Measurements from ENCODE around the gene CACNG7. TPM values are rescaled to one million over a fixed set of nuclear protein-coding genes. Genes with fewer than 3 reads are reported as not detected.

CACNG7 gene
- total RNA-seq, 6 experiments from 2014 or later, result 0.38 to 1.2 (median 0.70) TPM

DNA sequence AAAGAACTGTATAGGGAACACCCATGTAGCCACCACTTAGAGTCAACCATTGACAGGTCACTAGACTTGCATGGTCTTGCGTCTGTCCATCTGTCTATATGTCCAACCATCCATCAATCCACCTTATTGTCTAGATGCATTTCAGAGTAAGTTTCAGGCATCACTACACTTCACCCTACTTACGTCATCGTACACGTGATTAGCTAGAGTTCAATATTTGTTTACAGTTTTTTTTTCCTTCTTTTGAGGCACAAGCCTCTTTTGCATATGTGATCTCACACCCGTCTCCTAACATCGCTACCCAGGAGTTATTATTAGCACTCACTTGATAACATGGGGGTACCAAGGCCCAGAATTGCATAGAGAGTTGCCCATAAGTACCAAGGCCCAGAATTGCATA is 6.9 kb downstream of the CACNG7 start:
- H3K27me3 Mint-ChIP-seq (ENCODE audit: insufficient read depth), result peaks cover 11% of the 10 kb centered on the region
- no peaks in the 10 kb centered on the region for H3K4me1 Mint-ChIP-seq (ENCODE audit: low read depth)
- H3K27ac Mint-ChIP-seq, result no peak overlapping the region
- no peaks in the 10 kb centered on the region for H3K36me3 Mint-ChIP-seq (ENCODE audit: low read depth)
- no peaks in the 10 kb centered on the region for H3K9me3 Mint-ChIP-seq
- TF ChIP-seq, protein P1, sequence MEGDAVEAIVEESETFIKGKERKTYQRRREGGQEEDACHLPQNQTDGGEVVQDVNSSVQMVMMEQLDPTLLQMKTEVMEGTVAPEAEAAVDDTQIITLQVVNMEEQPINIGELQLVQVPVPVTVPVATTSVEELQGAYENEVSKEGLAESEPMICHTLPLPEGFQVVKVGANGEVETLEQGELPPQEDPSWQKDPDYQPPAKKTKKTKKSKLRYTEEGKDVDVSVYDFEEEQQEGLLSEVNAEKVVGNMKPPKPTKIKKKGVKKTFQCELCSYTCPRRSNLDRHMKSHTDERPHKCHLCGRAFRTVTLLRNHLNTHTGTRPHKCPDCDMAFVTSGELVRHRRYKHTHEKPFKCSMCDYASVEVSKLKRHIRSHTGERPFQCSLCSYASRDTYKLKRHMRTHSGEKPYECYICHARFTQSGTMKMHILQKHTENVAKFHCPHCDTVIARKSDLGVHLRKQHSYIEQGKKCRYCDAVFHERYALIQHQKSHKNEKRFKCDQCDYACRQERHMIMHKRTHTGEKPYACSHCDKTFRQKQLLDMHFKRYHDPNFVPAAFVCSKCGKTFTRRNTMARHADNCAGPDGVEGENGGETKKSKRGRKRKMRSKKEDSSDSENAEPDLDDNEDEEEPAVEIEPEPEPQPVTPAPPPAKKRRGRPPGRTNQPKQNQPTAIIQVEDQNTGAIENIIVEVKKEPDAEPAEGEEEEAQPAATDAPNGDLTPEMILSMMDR (IDR thresholded peaks at IDR 0.05), result no peak
- H3K4me3 Mint-ChIP-seq, result no peak overlapping the region
- DNase-seq, result no peak

DNA sequence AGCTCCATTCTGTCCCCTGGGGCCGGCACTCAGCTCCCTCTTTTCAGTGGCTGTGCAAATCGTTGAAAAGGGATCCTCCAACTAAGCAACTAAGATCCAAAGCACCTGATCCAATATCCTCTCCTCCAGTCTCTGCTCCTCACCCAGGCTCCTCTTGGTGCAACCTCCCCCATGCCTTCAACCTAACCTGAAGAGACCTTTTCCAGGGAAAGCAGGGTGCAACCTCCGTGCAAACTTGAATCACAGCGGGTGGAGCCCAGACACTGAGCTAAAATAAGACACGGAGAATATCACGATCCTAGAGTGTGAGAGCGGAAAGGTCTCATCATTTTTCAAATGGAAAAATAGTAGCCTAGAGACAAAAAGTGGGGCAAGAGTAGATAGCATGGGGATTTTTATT is 8.3 kb downstream of the CACNG7 start:
- no peak overlapping the region for H3K27ac Mint-ChIP-seq
- no peaks in the 10 kb centered on the region for H3K4me1 Mint-ChIP-seq (ENCODE audit: low read depth)
- no peaks in the 10 kb centered on the region for H3K36me3 Mint-ChIP-seq (ENCODE audit: low read depth)

DNA sequence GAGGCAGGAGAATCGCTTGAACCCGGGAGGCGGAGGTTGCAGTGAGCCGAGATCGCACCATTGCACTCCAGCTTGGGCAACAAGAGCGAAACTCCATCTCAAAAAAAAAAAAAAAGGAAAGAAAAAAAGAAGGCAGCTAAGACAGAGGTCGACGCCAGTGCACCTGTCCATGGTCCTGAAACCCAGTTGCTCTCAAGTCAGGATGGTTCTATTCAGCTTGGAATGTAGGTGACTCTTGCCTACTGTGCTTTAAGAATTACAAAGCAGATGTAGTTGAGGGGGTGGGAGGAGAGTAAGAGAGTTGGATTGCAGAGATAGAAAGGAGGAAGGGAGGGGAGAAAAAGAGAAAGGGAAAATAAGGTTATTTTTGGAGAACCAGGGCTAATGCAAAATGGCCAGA is 18.7 kb downstream of the CACNG7 start:
- H3K27me3 Mint-ChIP-seq (ENCODE audit: insufficient read depth), result peaks cover 10% of the 10 kb centered on the region
- H3K27ac Mint-ChIP-seq, result no peak overlapping the region
- DNase-seq, result peak; percentile 48
- H3K9me3 Mint-ChIP-seq, result no peaks in the 10 kb centered on the region
- H3K4me3 Mint-ChIP-seq, result no peak overlapping the region
- peaks cover 4% of the 10 kb centered on the region; the same call in 1 of the 2 replicates for H3K36me3 Mint-ChIP-seq (ENCODE audit: low read depth)
- TF ChIP-seq, protein P1 (IDR thresholded peaks at IDR 0.05), result no peak
- H3K4me1 Mint-ChIP-seq (ENCODE audit: low read depth), result no peaks in the 10 kb centered on the region

More for the DNA sequence above, 8.3 kb downstream of the CACNG7 start:
- Mint-ChIP-seq H3K9me3 (no peaks in the 10 kb centered on the region), H3K27me3 (ENCODE audit: insufficient read depth) (peaks cover 6% of the 10 kb centered on the region), H3K4me3 (no peak overlapping the region)
- TF ChIP-seq, protein P1 (IDR thresholded peaks at IDR 0.05), result no peak
- DNase-seq, result no peak

DNA sequence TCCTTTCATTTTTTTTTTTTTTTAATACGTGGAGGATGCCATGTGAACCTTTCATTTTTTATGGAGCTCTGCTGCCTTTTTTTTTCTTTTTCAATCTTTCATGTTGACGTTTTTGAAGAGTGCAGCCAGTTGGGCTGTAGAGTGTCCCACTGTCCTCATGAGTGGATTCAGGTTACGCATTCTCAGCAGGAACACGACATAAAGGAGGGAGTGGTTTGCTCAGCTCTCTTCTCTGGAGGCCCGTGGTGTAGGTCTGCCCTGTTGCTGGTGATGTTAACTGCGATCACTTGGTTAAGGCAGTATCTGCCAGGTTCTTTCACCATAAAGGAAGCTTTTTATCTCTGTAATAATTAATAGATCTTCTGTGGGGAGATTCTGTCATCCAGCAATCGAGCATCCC is 27.0 kb downstream of the CACNG7 start:
- Mint-ChIP-seq H3K4me3 (no peak overlapping the region), H3K36me3 (ENCODE audit: low read depth) (no peaks in the 10 kb centered on the region), H3K9me3 (no peaks in the 10 kb centered on the region), H3K27me3 (ENCODE audit: insufficient read depth) (peaks cover 7% of the 10 kb centered on the region), H3K27ac (no peak overlapping the region), H3K4me1 (ENCODE audit: low read depth) (no peaks in the 10 kb centered on the region)
- no peak for DNase-seq
- TF ChIP-seq, protein P1 (IDR thresholded peaks at IDR 0.05), result no peak

DNA sequence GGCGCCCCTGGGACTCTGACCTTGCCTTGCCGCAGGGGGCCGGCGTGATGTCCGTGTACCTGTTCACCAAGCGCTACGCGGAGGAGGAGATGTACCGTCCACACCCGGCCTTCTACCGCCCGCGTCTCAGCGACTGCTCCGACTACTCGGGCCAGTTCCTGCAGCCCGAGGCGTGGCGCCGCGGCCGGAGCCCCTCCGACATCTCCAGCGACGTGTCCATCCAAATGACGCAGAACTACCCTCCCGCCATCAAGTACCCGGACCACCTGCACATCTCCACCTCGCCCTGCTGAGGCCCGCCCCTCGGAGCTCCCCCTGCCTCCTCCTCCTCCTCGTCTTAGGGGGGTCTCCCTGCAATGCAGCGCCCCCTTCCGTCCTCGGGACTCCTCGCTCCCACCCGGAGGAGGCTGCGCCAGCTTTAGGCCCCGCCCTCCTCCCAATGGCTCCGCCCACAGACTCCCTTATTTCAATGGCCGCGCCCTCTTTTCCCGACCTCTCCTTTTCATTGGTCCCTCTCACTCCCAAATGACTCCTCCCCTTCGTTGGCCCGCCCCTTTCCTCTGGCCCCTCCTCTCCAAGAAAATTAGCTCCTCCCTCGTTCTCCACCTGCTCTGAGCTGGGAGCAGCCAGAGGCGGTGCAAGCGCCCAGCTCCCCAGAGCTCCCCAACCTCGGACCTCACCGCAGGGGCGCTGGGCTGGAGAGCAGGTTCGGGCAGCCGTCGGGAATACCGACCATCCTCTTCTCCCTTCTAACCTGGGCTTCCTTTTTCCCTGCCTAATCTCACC is 33.1 kb downstream of the CACNG7 start:
- H3K27me3 Mint-ChIP-seq (ENCODE audit: insufficient read depth), result peaks cover 22% of the 10 kb centered on the region
- no peak overlapping the region for H3K27ac Mint-ChIP-seq
- H3K36me3 Mint-ChIP-seq (ENCODE audit: low read depth), result no peaks in the 10 kb centered on the region
- H3K9me3 Mint-ChIP-seq, result no peaks in the 10 kb centered on the region
- no peaks in the 10 kb centered on the region for H3K4me1 Mint-ChIP-seq (ENCODE audit: low read depth)
- TF ChIP-seq, protein P1 (IDR thresholded peaks at IDR 0.05), result peak; percentile 16; the same call in 1 of the 2 replicates
- no peak for DNase-seq
- no peak overlapping the region for H3K4me3 Mint-ChIP-seq
